Heart right ventricle (tissue), 16 donors: ENCODE measurements around the gene PI4K2A. TPM values are rescaled to one million over a fixed set of nuclear protein-coding genes. Genes with fewer than 3 reads are reported as not detected.
"Not testable (repeated sequence)": the region's sequence is repeated elsewhere in the genome, so short reads cannot be mapped to it uniquely, and the experiment has no call there.

Experiments used
- ATAC-seq, 8 donors: fragments of 200-7000 bp; cut with Tn5 transposase; one replicate each; pipeline ENCODE4 v1.9.1; 2020; ENCODE audit warnings: mild to moderate bottlenecking in 8 of 8, moderate library complexity in 8 of 8, moderate number of reproducible peaks in 1 of 8
- DNase-seq, 2 donors: peaks; one replicate each; pipeline ENCODE4 v3.0.0-alpha.2; 2020
- H3K27ac ChIP-seq, 10 donors: fragments of 200-600 bp; sonication (generic) in 2 of 10; one replicate each; pipeline versions ENCODE4 v1.5.0 to v1.8.0; 2020 to 2022; ENCODE audit warnings: mild to moderate bottlenecking in 3 of 10
- H3K27me3 ChIP-seq, 7 donors: fragments of 200-600 bp; one replicate each; pipeline ENCODE4 v1.8.0; 2021 to 2022; ENCODE audit warnings: mild to moderate bottlenecking in 2 of 7
- H3K36me3 ChIP-seq, 9 donors: fragments of 200-600 bp; sonication (generic) in 1 of 9; one replicate each; pipeline versions ENCODE4 v1.5.0 to v1.8.0; 2020 to 2022; ENCODE audit warnings: mild to moderate bottlenecking in 2 of 9
- H3K4me1 ChIP-seq, 9 donors: fragments of 200-600 bp; sonication (generic) in 1 of 9; one replicate each; pipeline versions ENCODE4 v1.5.0 to v1.8.0; 2020 to 2022; ENCODE audit warnings: mild to moderate bottlenecking in 4 of 9
- H3K4me3 ChIP-seq, 10 donors: fragments of 200-600 bp; sonication (generic) in 2 of 10; one replicate each; pipeline versions ENCODE4 v1.5.0 to v1.8.0; 2020 to 2022; ENCODE audit warnings: mild to moderate bottlenecking in 7 of 10, moderate library complexity in 2 of 10
- H3K9me3 ChIP-seq, 11 donors: fragments of 200-600 bp in 10 of 11; sonication (generic) in 2 of 11; one replicate each; pipeline versions ENCODE4 v1.5.0 to v1.8.0; 2013 to 2022; ENCODE audit warnings: mild to moderate bottlenecking in 2 of 11, control low read depth in 1 of 11, moderate library complexity in 1 of 11
- CTCF ChIP-seq, 9 donors: fragments of 200-600 bp; sonication (generic) in 2 of 9; IDR thresholded peaks; one replicate each; pipeline versions ENCODE4 v1.5.0 to v1.8.0; 2021 to 2022; ENCODE audit warnings: antibody characterized with exemption in 9 of 9, mild to moderate bottlenecking in 5 of 9, moderate library complexity in 1 of 9
- WGBS, 2 donors: extraction: QIAGEN DNeasy Blood & Tissue Kit; methylation state at CpG; one replicate each; pipeline ENCODE4 v1.1.7; 2013; ENCODE audit warnings: inconsistent platforms in 1 of 2; 5-methylcytosine and 5-hydroxymethylcytosine counted together
- intact Hi-C, 10 donors: fragments of 100-400 bp; cut with DNase I; formaldehyde crosslinking; loops; one replicate each; pipeline versions ENCODE4 v1.11.1 to v1.14.2; 2022
- polyA plus RNA-seq, 2 donors: library from polyadenylated mRNA; stranded (reverse); fragments of 200-250 nt; gene quantifications; one replicate each; pipeline ENCODE4 v1.2.3, GENCODE V29; 2013
- total RNA-seq, 10 donors: library from RNA; stranded (reverse); fragmentation: NEBNext Ultra II Directional in 3 of 10; extraction: Animal tissue kit (Norgen Biotek cat#: 25700) in 3 of 10; gene quantifications; one replicate each; pipeline versions ENCODE4 v1.2.1 to v1.2.4, GENCODE V29; 2021 to 2023
- donor health status: Arrhythmogenic right ventricular cardiomyopathy.
- donor health status: ischemic (EF 13 %, LVEDD 7.1; RV severe dilation, severe dysfunction).
- donor health status: healthy with polysubstance abuse.
- donor health status: DM: no; HTN: yes; CAD: no.
- donor health status: DM: no; HTN: no; CAD: no.
- donor health status: ischemic (EF 25% LVEDD 6.9; RV normal size, moderate dysfunction).
- donor health status: ischemic (EF 25% LVEDD 5.7; RV mildly dilated, moderate dysfunction).
- donor health status: healthy.
- donor health status: DM: yes; HTN: yes; CAD: no.
- donor health status: Ischemic cardiomyopathy.
- donor health status: ischemic (EF 35%, LVEDD 5.7; RV mildly dilated, moderate dysfunction).
- donor health status: nonischemic (EF 11% LVEDD 7.7; RV severe dilation, severe dysfunction).
- donor health status: DM: yes; HTN: yes; CAD: no.
- donor health status: PGD.
- donor health status: ischemic (EF 29% LVEDD 5.4; RV normal size, mild dysfunction).
- donor health status: nonischemic (EF 23%, LVEDD 6.1; RV moderate dilation, normal function).

The PI4K2A gene
- total and polyA plus RNA-seq, 12 donors: 5.3 to 20.7 (median 14.2) TPM

GRCh38 chr10:97687785-97688781 is 47.6 kb downstream of the PI4K2A start:
- Histone ChIP-seq H3K9me3 (peaks cover 0 to 3% (median 0%) of the 10 kb centered on the region in 11 donors), H3K36me3 (no peaks in the 10 kb centered on the region), H3K27me3 (no peaks in the 10 kb centered on the region), H3K27ac (peak overlapping the region; percentile 38 to 93 (median 89)), H3K4me3 (peak overlapping the region in 9 of 10 donors; percentile 15 to 89 (median 74)), H3K4me1 (peaks cover 10 to 64% (median 42%) of the 10 kb centered on the region in 9 donors)
- 38 to 39% methylated on average over 14 of the region's 14 CpGs for WGBS, 2 donors
- intact Hi-C loops: loop anchor here in 4 of 10 donors (2.0 to 5.0 kb wide), 3 partner anchors 27 to 49 kb away; partner anchors contain the start of gene ZFYVE27 (in 3 of the 4)
- no peak for TF ChIP-seq CTCF (IDR thresholded peaks at IDR 0.05)
- ATAC-seq (peak in 2 of 8 donors; percentile 1 to 2), DNase-seq (no peak)

- 88 to 93% methylated on average over 5 of the region's 5 CpGs for WGBS, 2 donors
- Histone ChIP-seq H3K4me1 (peaks cover 6 to 50% (median 30%) of the 10 kb centered on the region in 9 donors), H3K36me3 (no peaks in the 10 kb centered on the region), H3K27ac (peak overlapping the region in 1 of 10 donors; percentile 90), H3K9me3 (peaks cover 0 to 11% (median 0%) of the 10 kb centered on the region in 11 donors), H3K4me3 (no peak overlapping the region), H3K27me3 (no peaks in the 10 kb centered on the region)
- ATAC-seq (no peak), DNase-seq (no peak)
- TF ChIP-seq CTCF (IDR thresholded peaks at IDR 0.05): no peak
- intact Hi-C loops: loop anchor here in 3 of 10 donors (5.0 kb wide), 2 partner anchors 43 to 48 kb away; partner anchors contain the start of gene ZFYVE27 (in 2 of the 3)
Measured at GRCh38 chr10:97689559-97690020, 49.1 kb downstream of the PI4K2A start.

GRCh38 chr10:97690133-97690532 is 49.7 kb downstream of the PI4K2A start:
- H3K4me3 ChIP-seq: no peak overlapping the region
- ATAC-seq: no peak
- no peak for DNase-seq
- intact Hi-C loops: loop anchor here in 1 of 10 donors (5.0 kb wide), 1 partner anchor 42 kb away; no protein-coding TSS in a partner anchor
- peak overlapping the region in 1 of 10 donors; percentile 90 for H3K27ac ChIP-seq
- TF ChIP-seq CTCF (IDR thresholded peaks at IDR 0.05): no peak
- WGBS, 2 donors: 91% methylated on average over 3 of the region's 3 CpGs
- H3K27me3 ChIP-seq: no peaks in the 10 kb centered on the region
- H3K9me3 ChIP-seq: peaks cover 0 to 11% (median 0%) of the 10 kb centered on the region in 11 donors
- H3K36me3 ChIP-seq: no peaks in the 10 kb centered on the region
- peaks cover 6 to 44% (median 25%) of the 10 kb centered on the region in 9 donors for H3K4me1 ChIP-seq

- not testable (repeated sequence) for H3K36me3 ChIP-seq, H3K4me1 ChIP-seq, ATAC-seq, DNase-seq, H3K9me3 ChIP-seq, H3K4me3 ChIP-seq, H3K27ac ChIP-seq, H3K27me3 ChIP-seq
- intact Hi-C loops: loop anchor here in 1 of 10 donors (5.0 kb wide), 1 partner anchor 34 kb away; no protein-coding TSS in a partner anchor
- 82 to 89% methylated on average over 11 of the region's 11 CpGs for WGBS, 2 donors
Measured at GRCh38 chr10:97698072-97698655, 57.7 kb downstream of the PI4K2A start.
